Calu3 (cell line): ENCODE data around the gene HOXA7. TPM values are rescaled to one million over a fixed set of nuclear protein-coding genes. Genes with fewer than 3 reads are reported as not detected.

Experiments
- BruUV-seq: library from RNA; stranded (reverse); fragments of 400-500 nt; replicated peaks from 2 replicates; lab custom pipeline; 2021; lab: Mats Ljungman, UMichigan
- CTCF ChIA-PET: fragments of 300-600 bp; sonication (Branson Sonifier 250); formaldehyde crosslinking; loops from one replicate; lab custom pipeline; 2022; ENCODE audit warnings: antibody characterized with exemption; lab: Charles Lee
- DNase-seq: peaks from one replicate; pipeline ENCODE4 v3.0.0; 2022
- H3K27ac Mint-ChIP-seq: one replicate; pipeline ENCODE4 v1.8.0; 2022; ENCODE audit warnings: mixed read lengths; ENCODE audit not compliant: unreplicated experiment
- H3K27me3 Mint-ChIP-seq: one replicate; pipeline ENCODE4 v1.8.0; 2022; ENCODE audit warnings: mixed read lengths; ENCODE audit not compliant: unreplicated experiment
- H3K36me3 Mint-ChIP-seq: one replicate; pipeline ENCODE4 v1.8.0; 2022; ENCODE audit warnings: mild to moderate bottlenecking, moderate library complexity, mixed read lengths; ENCODE audit not compliant: insufficient read depth, unreplicated experiment
- H3K4me1 Mint-ChIP-seq: one replicate; pipeline ENCODE4 v1.8.0; 2022; ENCODE audit warnings: mild to moderate bottlenecking, low read depth, mixed read lengths; ENCODE audit not compliant: unreplicated experiment
- H3K4me3 Mint-ChIP-seq: one replicate; pipeline ENCODE4 v1.8.0; 2022; ENCODE audit warnings: mild to moderate bottlenecking, low read depth, moderate library complexity, mixed read lengths; ENCODE audit not compliant: unreplicated experiment
- H3K9me3 Mint-ChIP-seq: one replicate; pipeline ENCODE4 v1.8.0; 2022; ENCODE audit warnings: low read depth, mixed read lengths; ENCODE audit not compliant: unreplicated experiment
- CTCF ChIP-seq: fragments of 200-600 bp; IDR thresholded peaks from one replicate; pipeline ENCODE4 v1.8.0; 2022; ENCODE audit warnings: antibody characterized with exemption; ENCODE audit not compliant: unreplicated experiment
- intact Hi-C: fragments of 100-400 bp; cut with micrococcal nuclease; formaldehyde crosslinking; loops from one replicate; pipeline ENCODE4 v1.10.0; 2022; ENCODE audit not compliant: unreplicated experiment
- total RNA-seq: library from RNA; stranded (reverse); gene quantifications from 2 replicates; pipeline ENCODE4 v1.2.3, GENCODE V29; 2022

Gene HOXA7
- total RNA-seq, 1 experiment from 2014 or later: not detected

GRCh38 chr7:27203365-27203953 lies 47.0 kb upstream of the HOXA7 start:
- CTCF ChIA-PET: interaction anchor here (0.5 to 0.7 kb wide), 2 partner anchors 92 to 220 kb away, joined by 3 to 5 read pairs; no protein-coding TSS in a partner anchor
- intact Hi-C loops: no loop called here
- no peaks in the 10 kb centered on the region for H3K9me3 Mint-ChIP-seq
- no peak for DNase-seq
- peaks cover 10% of the 10 kb centered on the region for H3K4me1 Mint-ChIP-seq
- no peak overlapping the region for H3K4me3 Mint-ChIP-seq
- H3K27ac Mint-ChIP-seq: no peak overlapping the region
- H3K27me3 Mint-ChIP-seq: peaks cover 62% of the 10 kb centered on the region
- BruUV-seq: no TSS peak
- no peak for TF ChIP-seq CTCF
- peaks cover 25% of the 10 kb centered on the region for H3K36me3 Mint-ChIP-seq

GRCh38 chr7:27202862-27203134 lies 46.3 kb upstream of the HOXA7 start:
- no peak overlapping the region for H3K27ac Mint-ChIP-seq
- no TSS peak for BruUV-seq
- CTCF ChIA-PET: interaction anchor here (0.7 kb wide), 1 partner anchor 93 kb away, joined by 3 read pairs; no protein-coding TSS in a partner anchor
- no peak for DNase-seq
- peaks cover 68% of the 10 kb centered on the region for H3K27me3 Mint-ChIP-seq
- TF ChIP-seq CTCF: no peak
- H3K9me3 Mint-ChIP-seq: no peaks in the 10 kb centered on the region
- H3K4me3 Mint-ChIP-seq: no peak overlapping the region
- H3K36me3 Mint-ChIP-seq: peaks cover 25% of the 10 kb centered on the region
- intact Hi-C loops: no loop called here
- H3K4me1 Mint-ChIP-seq: peaks cover 10% of the 10 kb centered on the region

- H3K36me3 Mint-ChIP-seq: peaks cover 25% of the 10 kb centered on the region
- peaks cover 10% of the 10 kb centered on the region for H3K4me1 Mint-ChIP-seq
- BruUV-seq: no TSS peak
- no peak overlapping the region for H3K4me3 Mint-ChIP-seq
- CTCF ChIA-PET: no interaction called here
- H3K27ac Mint-ChIP-seq: no peak overlapping the region
- no peak for TF ChIP-seq CTCF
- DNase-seq: no peak
- H3K9me3 Mint-ChIP-seq: no peaks in the 10 kb centered on the region
- intact Hi-C loops: no loop called here
- H3K27me3 Mint-ChIP-seq: peaks cover 68% of the 10 kb centered on the region
These were observed 45.8 kb upstream of the HOXA7 start for GRCh38 chr7:27202018-27202861.

- TF ChIP-seq CTCF: no peak
- no peak for DNase-seq
- CTCF ChIA-PET: interaction anchor here (0.7 kb wide), 1 partner anchor 8 kb away, joined by 3 read pairs; no protein-coding TSS in a partner anchor
- Mint-ChIP-seq H3K36me3 (peaks cover 25% of the 10 kb centered on the region), H3K9me3 (no peaks in the 10 kb centered on the region), H3K27me3 (peaks cover 64% of the 10 kb centered on the region), H3K27ac (no peak overlapping the region), H3K4me3 (no peak overlapping the region), H3K4me1 (peaks cover 10% of the 10 kb centered on the region)
- intact Hi-C loops: no loop called here
- BruUV-seq: no TSS peak
These were observed 45.1 kb upstream of the HOXA7 start for GRCh38 chr7:27201580-27202017.
